ENCODE results near the gene PSME3IP1.

PSME3IP1 gene

DNA sequence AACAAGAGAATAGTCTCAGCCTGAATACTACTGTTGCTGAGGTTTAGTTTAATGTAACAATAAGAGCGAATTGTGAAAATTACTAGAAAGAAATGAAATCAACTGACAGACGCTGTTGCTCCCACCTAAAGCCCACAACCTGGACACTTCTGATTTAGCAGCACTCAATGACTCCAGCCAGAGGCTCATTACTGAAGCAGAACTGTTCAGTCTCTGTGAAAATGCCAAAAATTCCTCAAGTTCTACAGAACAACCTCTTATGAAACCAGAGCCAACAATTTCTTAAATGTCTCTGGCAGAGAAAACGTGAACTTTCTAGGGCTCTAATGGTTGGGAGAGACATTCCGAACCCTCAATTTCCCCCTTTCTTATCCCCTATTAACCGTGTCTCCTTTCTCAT is 9.9 kb downstream of the PSME3IP1 start:
- no peak overlapping the region for H3K4me3 ChIP-seq
- no peak overlapping the region for H3K27ac ChIP-seq

GRCh38 chr16:57172721-57173290 is 13.0 kb downstream of the PSME3IP1 start:
- Histone ChIP-seq H3K4me3 (no peak overlapping the region), H3K27ac (no peak overlapping the region)

DNA sequence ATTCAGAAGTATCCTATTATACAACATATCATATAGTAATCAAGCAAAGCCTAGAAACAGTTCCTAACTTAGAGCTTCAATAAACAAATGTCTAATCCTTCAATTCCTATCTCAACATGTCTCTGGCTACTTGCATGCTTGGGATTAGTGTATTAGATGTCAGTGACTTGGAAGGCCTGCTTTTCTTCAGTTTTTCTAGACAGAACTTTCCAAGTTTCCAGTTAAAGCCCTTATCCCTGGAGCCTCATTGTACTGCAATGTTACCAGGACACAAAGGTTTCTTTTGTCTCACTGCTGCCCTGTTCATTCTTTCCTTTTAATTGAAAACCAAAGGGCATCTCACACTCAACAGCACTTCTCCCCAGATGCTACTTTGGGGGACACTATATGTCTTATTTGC is 16.5 kb downstream of the PSME3IP1 start:
- no peak overlapping the region for H3K27ac ChIP-seq

DNA sequence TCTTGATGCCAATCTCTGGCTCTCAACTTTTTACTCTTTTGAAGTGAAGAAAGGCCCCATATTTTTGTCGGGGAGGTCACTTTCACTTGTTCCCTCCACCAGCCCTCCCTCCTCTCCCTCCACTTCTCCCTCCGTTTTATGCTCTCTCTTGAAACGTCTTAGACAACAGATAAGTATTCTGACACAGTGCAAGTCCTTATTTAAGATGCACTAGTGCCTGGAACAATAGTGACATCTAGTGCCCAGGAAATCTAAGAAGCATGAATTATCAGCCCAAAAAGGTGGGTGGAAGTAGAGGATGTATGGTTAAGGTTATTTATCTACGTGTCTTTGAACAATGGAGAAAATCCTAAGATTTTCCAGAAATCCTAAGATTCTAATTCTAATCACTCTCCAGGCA is 17.9 kb downstream of the PSME3IP1 start:
- H3K4me3 ChIP-seq, result no peak overlapping the region
- peak overlapping the region in 2 of 21 experiments; percentile 5 to 67 for H3K27ac ChIP-seq

More for the DNA sequence above, 16.5 kb downstream of the PSME3IP1 start:
- H3K4me3 ChIP-seq, result no peak overlapping the region

- Histone ChIP-seq H3K4me3 (no peak overlapping the region), H3K27ac (peak overlapping the region in 7 of 21 experiments; percentile 5 to 67 (median 14))
Measured at GRCh38 chr16:57167538-57167937, 18.3 kb downstream of the PSME3IP1 start.

DNA sequence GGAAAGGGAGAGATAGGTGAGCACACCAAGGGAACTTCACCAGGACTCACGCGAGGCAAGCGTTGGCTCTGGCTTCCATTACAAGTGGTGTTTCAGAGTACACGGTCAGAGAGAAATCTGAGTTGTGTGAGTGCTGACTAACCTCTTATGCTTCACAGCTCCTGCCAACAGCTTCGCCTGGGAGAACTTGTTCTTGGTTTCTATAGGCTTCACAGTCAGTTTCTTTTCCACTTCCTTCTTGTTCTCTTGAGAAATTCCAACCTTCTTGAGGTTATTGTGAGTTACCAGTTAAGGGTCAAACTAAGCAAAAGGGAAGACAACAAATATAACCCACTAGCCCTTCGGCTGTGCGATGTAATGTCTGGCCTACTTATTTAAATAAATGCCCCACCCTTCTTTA is 18.9 kb downstream of the PSME3IP1 start:
- H3K27ac ChIP-seq, result peak overlapping the region in 10 of 21 experiments; percentile 1 to 67 (median 19)

GRCh38 chr16:57166451-57166850 is 19.4 kb downstream of the PSME3IP1 start:
- Histone ChIP-seq H3K4me3 (no peak overlapping the region), H3K27ac (peak overlapping the region in 10 of 21 experiments; percentile 1 to 67 (median 19))

More for the DNA sequence above, 18.9 kb downstream of the PSME3IP1 start:
- H3K4me3 ChIP-seq, result no peak overlapping the region

GRCh38 chr16:57165938-57166337 is 19.9 kb downstream of the PSME3IP1 start:
- Histone ChIP-seq H3K4me3 (no peak overlapping the region), H3K27ac (no peak overlapping the region)

DNA sequence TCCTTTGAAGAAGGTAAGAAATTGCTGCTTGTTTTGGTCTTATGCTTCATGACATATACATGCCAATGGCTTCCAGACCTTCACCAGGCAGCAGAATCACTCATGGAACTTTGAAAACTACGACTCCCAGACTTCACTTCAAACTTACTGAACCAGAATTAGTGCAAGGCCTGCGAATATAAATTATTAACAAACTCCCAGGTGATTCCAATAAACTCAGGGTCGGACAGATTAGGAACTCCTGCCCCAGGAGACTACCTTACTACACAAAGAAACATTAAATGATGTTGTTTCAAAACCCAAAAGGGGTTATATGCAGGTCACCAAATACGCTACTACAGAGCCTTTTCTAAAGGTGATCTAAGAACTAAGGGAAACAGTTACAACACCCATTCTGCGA is 20.4 kb downstream of the PSME3IP1 start:
- H3K4me3 ChIP-seq, result no peak overlapping the region
- no peak overlapping the region for H3K27ac ChIP-seq

- Histone ChIP-seq H3K27ac (no peak overlapping the region), H3K4me3 (no peak overlapping the region)
Measured at GRCh38 chr16:57163842-57164241, 22.0 kb downstream of the PSME3IP1 start.

DNA sequence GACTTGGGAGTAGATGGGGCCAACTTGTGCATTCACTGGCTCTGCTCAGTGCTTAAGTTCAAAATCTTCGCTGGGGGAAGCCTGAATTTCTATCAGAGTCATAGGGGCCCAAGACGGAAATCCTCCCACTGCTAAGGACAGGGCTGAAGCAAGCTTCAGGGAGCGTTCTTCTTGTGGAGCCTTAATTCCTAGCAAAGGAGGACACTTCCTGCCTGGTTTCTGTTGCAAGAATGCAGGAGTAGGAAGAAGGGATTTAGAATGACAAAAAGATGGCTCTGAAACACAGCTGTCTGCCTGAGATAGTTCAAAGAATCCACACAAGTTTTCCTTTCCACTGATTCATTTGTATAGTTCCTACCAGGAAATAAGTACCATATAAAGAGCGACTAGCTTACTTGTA is 26.4 kb downstream of the PSME3IP1 start:
- no peak overlapping the region for H3K4me3 ChIP-seq
- H3K27ac ChIP-seq, result no peak overlapping the region

DNA sequence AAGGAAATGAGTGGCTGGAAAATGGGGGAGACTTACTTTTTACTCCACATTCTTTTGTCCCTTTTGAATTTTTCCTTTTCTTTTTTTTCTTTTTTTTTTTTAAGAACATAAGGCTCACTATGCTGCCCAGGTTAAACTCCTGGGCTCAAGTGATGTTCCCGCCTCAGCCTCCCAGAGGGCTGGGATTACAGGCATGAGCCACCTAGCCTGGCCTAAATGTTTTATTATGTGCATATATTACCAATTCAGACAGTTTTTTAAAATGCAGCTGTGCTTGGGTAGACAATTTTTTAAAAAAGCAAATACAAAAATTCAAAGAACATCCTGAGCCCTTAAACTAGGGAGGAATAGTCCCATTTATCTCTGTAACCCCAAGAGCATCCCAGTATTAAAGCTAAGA is 28.3 kb downstream of the PSME3IP1 start:
- H3K4me3 ChIP-seq, result no peak overlapping the region

GRCh38 chr16:57156351-57156703 is 29.5 kb downstream of the PSME3IP1 start:
- H3K27ac ChIP-seq, result no peak overlapping the region
- H3K4me3 ChIP-seq, result no peak overlapping the region

More for the DNA sequence above, 28.3 kb downstream of the PSME3IP1 start:
- H3K27ac ChIP-seq, result no peak overlapping the region

DNA sequence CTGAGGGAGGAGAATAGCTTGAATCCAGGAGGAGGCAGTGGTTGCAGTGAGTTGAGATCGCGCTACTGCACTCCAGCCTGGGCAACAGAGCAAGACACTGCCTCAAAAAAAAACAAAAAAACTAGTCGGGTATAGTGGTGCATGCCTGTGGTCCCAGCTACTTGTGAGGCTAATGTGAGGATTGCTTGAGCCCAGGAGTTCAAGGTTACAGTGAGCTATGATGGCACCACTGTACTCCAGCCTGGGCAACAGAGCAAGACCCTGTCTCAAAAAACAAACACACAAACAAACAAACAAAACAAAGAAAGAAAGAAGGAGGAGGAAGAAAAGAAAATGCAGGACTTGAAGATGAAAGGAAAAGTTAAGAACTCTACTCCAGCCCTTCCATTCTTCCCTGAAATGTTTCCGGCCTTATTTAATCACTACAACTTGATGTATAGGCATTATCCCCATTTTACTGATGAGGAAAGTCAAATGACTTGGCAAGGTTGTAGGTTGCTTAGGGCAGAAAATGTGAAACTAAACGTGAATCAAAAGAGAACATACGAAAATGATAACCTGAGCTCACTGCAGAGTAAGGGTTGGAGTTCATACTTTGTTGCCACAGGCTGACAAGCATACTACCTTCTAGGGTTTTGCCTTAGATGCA is 30.0 kb downstream of the PSME3IP1 start:
- no peak overlapping the region for H3K4me3 ChIP-seq
- no peak overlapping the region for H3K27ac ChIP-seq

DNA sequence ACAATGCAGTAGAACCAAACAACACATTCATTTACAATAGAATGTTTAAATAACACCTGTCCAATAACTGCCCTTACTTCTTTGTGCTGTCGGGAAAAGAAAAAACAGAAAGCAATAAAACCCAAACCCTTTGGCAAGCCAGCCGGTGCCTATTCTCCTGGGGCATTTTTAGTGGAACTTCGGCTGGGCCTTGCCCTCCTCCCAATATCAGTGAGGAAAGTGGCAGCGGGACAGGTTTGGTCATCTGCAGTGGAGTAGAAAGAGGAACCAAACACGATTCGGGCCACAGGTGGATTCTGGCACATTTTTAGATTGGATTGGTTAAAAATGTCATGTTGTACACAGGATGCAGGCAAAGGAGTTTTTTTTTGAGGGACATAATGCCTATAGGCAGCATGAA is 32.0 kb downstream of the PSME3IP1 start:
- H3K27ac ChIP-seq, result no peak overlapping the region
- H3K4me3 ChIP-seq, result no peak overlapping the region

GRCh38 chr16:57152096-57153093 is 33.4 kb downstream of the PSME3IP1 start:
- Histone ChIP-seq H3K27ac (peak overlapping the region in 2 of 21 experiments; percentile 5 to 8), H3K4me3 (no peak overlapping the region)

DNA sequence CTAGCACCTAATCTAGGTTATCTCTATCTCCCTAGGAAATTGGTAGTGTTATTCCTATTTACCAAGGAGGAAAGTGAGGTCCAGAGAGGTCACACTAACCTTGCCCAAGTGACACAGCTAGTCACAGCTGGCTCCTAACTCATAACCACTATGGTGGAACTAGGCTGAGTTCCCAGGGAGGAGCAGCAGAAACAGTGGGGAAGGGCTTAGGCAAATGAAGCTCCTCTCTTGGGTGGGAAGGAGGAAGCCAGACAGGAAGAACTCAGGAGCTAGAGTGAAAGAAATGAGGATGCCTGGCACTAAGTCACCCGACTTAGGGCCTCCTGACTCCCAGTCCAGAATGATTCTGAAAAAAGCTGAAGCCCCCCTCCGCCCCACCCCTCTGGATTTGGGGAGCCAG is 34.5 kb downstream of the PSME3IP1 start:
- Histone ChIP-seq H3K4me3 (no peak overlapping the region), H3K27ac (peak overlapping the region in 1 of 21 experiments; percentile 40)

DNA sequence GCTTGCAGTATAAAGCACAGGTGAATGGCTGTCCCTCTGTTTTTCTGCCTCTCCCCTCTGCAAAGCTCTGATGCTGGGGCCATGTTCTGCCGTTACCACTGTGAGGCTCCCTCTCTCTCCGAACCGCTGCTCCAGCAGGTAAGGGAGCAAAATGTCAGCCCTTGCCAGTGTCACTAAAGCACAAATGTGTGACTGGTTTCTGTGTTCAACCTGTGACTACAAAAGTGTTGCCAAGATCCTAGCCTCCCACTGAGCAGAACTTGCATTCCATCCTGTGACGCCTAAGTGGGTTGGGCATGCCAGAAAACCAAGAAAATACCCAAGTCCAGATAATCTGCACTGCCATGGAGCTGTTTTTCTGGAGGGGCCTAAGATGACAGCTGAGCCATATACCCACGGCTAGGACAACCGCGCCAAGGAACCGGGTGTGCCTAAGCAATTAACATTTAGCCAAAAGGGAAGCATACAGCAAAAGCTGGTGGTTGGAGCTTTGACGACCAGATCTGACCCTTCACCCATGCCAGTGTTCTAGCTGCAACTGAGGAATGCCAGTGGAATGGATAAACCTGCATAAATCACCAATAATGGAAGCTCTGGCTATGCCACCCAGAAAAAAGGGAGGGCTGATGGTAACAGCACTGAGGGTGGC is 35.0 kb downstream of the PSME3IP1 start:
- Histone ChIP-seq H3K4me3 (no peak overlapping the region), H3K27ac (no peak overlapping the region)

DNA sequence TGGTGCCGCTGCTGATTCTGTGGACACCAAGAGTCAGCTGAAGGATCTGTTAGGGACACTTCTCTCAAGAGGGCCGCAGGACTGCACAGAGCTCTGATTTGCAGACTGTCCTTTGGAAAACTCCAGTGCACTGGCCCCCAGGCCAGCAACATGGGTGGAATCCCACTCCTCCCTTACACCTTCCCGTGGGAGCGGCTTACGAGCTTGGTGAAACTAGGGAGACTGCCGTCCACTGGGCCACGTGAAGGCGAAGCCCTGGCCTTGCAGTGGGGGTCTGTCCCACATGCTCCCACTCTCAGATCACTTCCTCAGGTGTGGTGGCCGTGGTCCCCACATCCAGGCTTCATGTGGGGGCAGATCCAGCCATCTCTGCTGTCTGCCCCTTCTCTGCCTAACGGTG is 36.4 kb downstream of the PSME3IP1 start:
- Histone ChIP-seq H3K4me3 (no peak overlapping the region), H3K27ac (peak overlapping the region in 8 of 21 experiments; percentile 27 to 88 (median 75))

- peak overlapping the region in 19 of 21 experiments; percentile 18 to 88 (median 66) for H3K27ac ChIP-seq
- H3K4me3 ChIP-seq, result no peak overlapping the region
Measured at GRCh38 chr16:57148481-57148880, 37.4 kb downstream of the PSME3IP1 start.
